Bronchial epithelial cell (primary cell): ENCODE results near the gene CIROP. TPM values are rescaled to one million over a fixed set of nuclear protein-coding genes. Genes with fewer than 3 reads are reported as not detected.

Experiments used
- DNase-seq: peaks from one replicate; pipeline ENCODE4 v3.0.0-alpha.2; 2010; ENCODE audit warnings: low read depth
- FAIRE-seq: peaks from 2 replicates; lab custom pipeline; 2011; peaks lifted over from hg19 to GRCh38; lab: Jason Lieb, UNC
- H3K27me3 ChIP-seq: 2 replicates; pipeline ENCODE4 v1.5.1; 2011; ENCODE audit warnings: low read length; ENCODE audit not compliant: control insufficient read depth, insufficient read depth
- H3K36me3 ChIP-seq: 2 replicates; pipeline ENCODE4 v1.5.1; 2011; ENCODE audit warnings: low read length; ENCODE audit not compliant: control insufficient read depth, insufficient read depth
- H3K4me3 ChIP-seq: 2 replicates; pipeline ENCODE4 v1.5.1; 2011; ENCODE audit warnings: mild to moderate bottlenecking, low read depth, low read length, control low read depth
- CTCF ChIP-seq: IDR thresholded peaks from 2 replicates; pipeline ENCODE4 v1.5.1; 2011; ENCODE audit warnings: mild to moderate bottlenecking, moderate library complexity, low read length, control low read depth, inconsistent platforms; ENCODE audit not compliant: insufficient read depth, severe bottlenecking
- total RNA-seq: library from RNA; depleted of rRNA; stranded (reverse); fragments of >200 nt; gene quantifications from 2 replicates; pipeline ENCODE4 v1.2.1, GENCODE V29; 2014

The CIROP gene
- total RNA-seq, 1 donor from 2014 or later = not detected

GRCh38 chr14:23067847-23068788, 36.7 kb downstream of the CIROP start:
- DNase-seq (no peak), FAIRE-seq (no peak)
- H3K27me3 ChIP-seq = no peaks in the 10 kb centered on the region
- peaks cover 32% of the 10 kb centered on the region for H3K36me3 ChIP-seq
- TF ChIP-seq CTCF = no peak
- no peak overlapping the region for H3K4me3 ChIP-seq

GRCh38 chr14:23066855-23067744, 37.7 kb downstream of the CIROP start:
- Histone ChIP-seq H3K4me3 (no peak overlapping the region), H3K27me3 (no peaks in the 10 kb centered on the region), H3K36me3 (peaks cover 30% of the 10 kb centered on the region)
- DNase-seq = no peak
- TF ChIP-seq CTCF = no peak
- FAIRE-seq = no peak

DNA sequence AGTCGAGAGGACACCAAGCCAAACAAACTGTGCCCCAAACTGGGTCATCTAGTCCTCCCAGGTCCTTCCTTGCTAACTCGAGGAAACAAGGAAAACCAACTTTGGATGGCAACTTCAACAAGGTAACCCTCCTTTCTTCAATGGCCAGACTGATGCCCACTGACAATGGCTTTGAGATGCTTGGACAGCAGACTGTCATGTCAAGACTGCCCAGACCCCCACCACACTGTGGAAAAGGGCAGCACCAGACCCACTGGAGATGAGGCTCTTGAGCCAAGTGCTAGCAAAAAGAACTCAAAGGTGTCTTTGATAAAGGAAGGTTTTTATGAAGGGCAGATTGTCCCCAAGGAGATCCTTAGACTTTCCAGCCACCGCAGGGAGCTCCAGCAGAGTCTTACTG, 38.4 kb downstream of the CIROP start:
- Histone ChIP-seq H3K4me3 (no peak overlapping the region), H3K27me3 (no peaks in the 10 kb centered on the region), H3K36me3 (peaks cover 31% of the 10 kb centered on the region)
- FAIRE-seq = no peak
- no peak for TF ChIP-seq CTCF
- no peak for DNase-seq

DNA sequence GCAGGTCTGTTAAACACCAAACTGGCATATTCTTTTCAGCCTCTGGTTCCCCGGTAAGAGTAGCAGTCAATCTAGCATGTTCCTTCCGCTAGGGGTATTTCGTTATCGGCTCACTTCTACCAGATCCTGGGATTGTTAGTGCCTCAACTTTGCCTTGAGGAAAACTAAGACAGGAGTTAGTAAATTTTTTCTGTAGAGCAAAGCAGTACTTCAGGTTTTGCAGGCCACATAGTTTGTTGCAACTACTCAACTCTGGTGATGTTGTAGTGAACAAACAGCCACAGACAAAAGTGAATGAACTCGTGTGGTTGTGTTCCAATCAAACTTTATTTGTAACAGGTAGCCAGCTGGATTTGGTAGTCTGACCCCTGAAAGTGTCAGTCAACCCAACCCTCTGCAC, 41.2 kb downstream of the CIROP start:
- no peaks in the 10 kb centered on the region for H3K27me3 ChIP-seq
- no peak for FAIRE-seq
- no peak overlapping the region for H3K4me3 ChIP-seq
- H3K36me3 ChIP-seq = peaks cover 45% of the 10 kb centered on the region
- no peak for TF ChIP-seq CTCF
- no peak for DNase-seq

GRCh38 chr14:23062002-23062401, 42.8 kb downstream of the CIROP start:
- H3K27me3 ChIP-seq = no peaks in the 10 kb centered on the region
- no peak for FAIRE-seq
- DNase-seq = peak; percentile 95
- H3K36me3 ChIP-seq = peaks cover 33% of the 10 kb centered on the region
- no peak for TF ChIP-seq CTCF
- no peak overlapping the region for H3K4me3 ChIP-seq
